ENCODE measurements around the gene CS. TPM values are rescaled to one million over a fixed set of nuclear protein-coding genes. Genes with fewer than 3 reads are reported as not detected.

CS gene
- total and polyA plus RNA-seq, 2 of the 4 experiments (the other 2 are of a cell fraction), result 139 to 146 TPM

DNA sequence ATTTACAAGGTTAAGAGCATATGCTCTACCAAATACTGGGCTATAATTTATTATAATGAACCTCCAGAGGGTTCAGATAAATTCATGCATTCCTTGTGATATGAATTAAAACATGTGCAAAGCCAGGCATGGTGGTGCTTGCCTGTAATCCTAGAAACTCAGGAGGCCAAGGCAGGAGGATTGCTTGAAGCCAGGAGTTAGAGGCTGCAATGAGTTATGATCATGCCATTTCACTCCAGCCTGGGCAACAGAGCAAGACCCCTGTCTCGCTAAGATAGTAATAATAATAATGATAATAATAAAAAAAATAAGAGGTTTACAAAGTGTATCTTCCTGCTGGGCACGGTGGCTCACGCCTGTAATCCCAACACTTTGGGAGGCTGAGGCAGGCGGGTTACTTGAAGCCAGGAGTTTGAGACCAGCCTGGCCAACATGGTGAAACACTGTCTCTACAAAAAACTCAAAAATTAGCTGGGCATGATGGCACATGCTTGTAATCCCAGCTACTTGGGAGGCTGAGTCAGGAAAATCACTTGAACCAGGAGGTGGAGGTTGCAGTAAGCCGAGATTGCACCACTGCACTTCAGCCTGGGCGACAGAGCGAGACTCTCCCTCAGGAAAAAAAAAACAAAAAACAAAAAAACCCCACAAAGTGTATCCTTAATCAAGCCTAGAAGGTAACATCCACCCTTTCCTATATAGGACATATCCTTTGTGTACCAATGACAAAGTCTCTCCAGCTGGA is 7.3 kb upstream of the CS start:
- Histone ChIP-seq H3K9me1 (ENCODE audit: insufficient read depth, low read length) (no peaks in the 10 kb centered on the region), H3K27ac (ENCODE audit: insufficient read depth, low read length) (no peak overlapping the region), H3K36me3 (ENCODE audit: control insufficient read depth, insufficient read depth, low read length) (peaks cover 35% of the 10 kb centered on the region), H3K27me3 (ENCODE audit: control insufficient read depth, insufficient read depth, low read length) (no peaks in the 10 kb centered on the region), H3K9me3 (ENCODE audit: control insufficient read depth, insufficient read depth, low read length) (no peaks in the 10 kb centered on the region), H3K23ac (ENCODE audit: low read depth, low read length) (no peak overlapping the region), H3K4ac (ENCODE audit: low read depth, low read length) (no peak overlapping the region), H2BK20ac (ENCODE audit: low read depth, low read length) (no peak overlapping the region), H2AK5ac (ENCODE audit: low read depth, low read length) (no peak overlapping the region), H4K91ac (ENCODE audit: insufficient read depth, low read depth, low read length) (no peak overlapping the region), H2BK120ac (ENCODE audit: low read depth, low read length) (no peak overlapping the region), H3K4me2 (ENCODE audit: low read depth, low read length) (no peak overlapping the region), H3K4me3 (ENCODE audit: insufficient read depth, low read depth, low read length) (no peak overlapping the region), H3K18ac (ENCODE audit: low read depth, low read length) (no peak overlapping the region), H2AK9ac (replicated peaks; ENCODE audit: low read depth, low read length, poor library complexity) (no peak overlapping the region), H2BK5ac (ENCODE audit: low read depth, low read length, poor library complexity, severe bottlenecking) (no peak overlapping the region), H2BK15ac (ENCODE audit: low read depth, low read length) (no peak overlapping the region), H3K56ac (ENCODE audit: extremely low read depth, insufficient read depth, low read length) (no peak overlapping the region), H4K8ac (ENCODE audit: low read depth in 2 of 2, low read length in 2 of 2) (no peak overlapping the region), H3K4me1 (ENCODE audit: control insufficient read depth, insufficient read depth, low read length) (no peaks in the 10 kb centered on the region), H4K20me1 (ENCODE audit: insufficient read depth, low read length) (no peaks in the 10 kb centered on the region), H3K79me1 (ENCODE audit: low read depth in 1 of 2, low read length in 2 of 2) (peaks cover 5 to 13% of the 10 kb centered on the region in 2 experiments), H4K5ac (ENCODE audit: low read depth, low read length) (no peak overlapping the region), H2AFZ (replicated peaks; ENCODE audit: low read length, poor library complexity) (no peak overlapping the region), H3K9ac (ENCODE audit: low read depth, low read length) (no peak overlapping the region), H3K14ac (replicated peaks; ENCODE audit: low read depth, low read length) (no peak overlapping the region)
- in situ Hi-C loops (cut with MboI; ENCODE audit: low sequenced_read_pairs) (no loop called here), dilution Hi-C loops (cut with HindIII; ENCODE audit: low sequenced_read_pairs, unreplicated experiment) (no loop called here), intact Hi-C loops (cut with micrococcal nuclease) (no loop called here)
- ChIA-PET POLR2A (ENCODE audit: unreplicated experiment) (no interaction called here), CTCF (interaction anchor here (0.5 kb wide), 1 partner anchor 16 kb away, joined by 4 read pairs; no protein-coding TSS in a partner anchor)
- no peak for ATAC-seq (ENCODE audit: low read depth)
- TF ChIP-seq MAFK (IDR thresholded peaks at IDR 0.05; ENCODE audit: low read depth, low read length) (no peak), SMC3 (IDR thresholded peaks at IDR 0.05; ENCODE audit: low read depth, low read length) (no peak), NFE2L2 (IDR thresholded peaks at IDR 0.05; ENCODE audit: low read depth, low read length) (no peak), BHLHE40 (IDR thresholded peaks at IDR 0.05; ENCODE audit: low read depth, low read length) (no peak), MAZ (IDR thresholded peaks at IDR 0.05; ENCODE audit: borderline replicate concordance, low read depth, low read length) (no peak), CEBPB (IDR thresholded peaks at IDR 0.05; ENCODE audit: low read depth, low read length) (no peak)
- TF ChIP-seq, protein P1, sequence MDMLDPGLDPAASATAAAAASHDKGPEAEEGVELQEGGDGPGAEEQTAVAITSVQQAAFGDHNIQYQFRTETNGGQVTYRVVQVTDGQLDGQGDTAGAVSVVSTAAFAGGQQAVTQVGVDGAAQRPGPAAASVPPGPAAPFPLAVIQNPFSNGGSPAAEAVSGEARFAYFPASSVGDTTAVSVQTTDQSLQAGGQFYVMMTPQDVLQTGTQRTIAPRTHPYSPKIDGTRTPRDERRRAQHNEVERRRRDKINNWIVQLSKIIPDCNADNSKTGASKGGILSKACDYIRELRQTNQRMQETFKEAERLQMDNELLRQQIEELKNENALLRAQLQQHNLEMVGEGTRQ (IDR thresholded peaks at IDR 0.05; ENCODE audit: low read depth, low read length), result no peak
- TF ChIP-seq, protein P2, sequence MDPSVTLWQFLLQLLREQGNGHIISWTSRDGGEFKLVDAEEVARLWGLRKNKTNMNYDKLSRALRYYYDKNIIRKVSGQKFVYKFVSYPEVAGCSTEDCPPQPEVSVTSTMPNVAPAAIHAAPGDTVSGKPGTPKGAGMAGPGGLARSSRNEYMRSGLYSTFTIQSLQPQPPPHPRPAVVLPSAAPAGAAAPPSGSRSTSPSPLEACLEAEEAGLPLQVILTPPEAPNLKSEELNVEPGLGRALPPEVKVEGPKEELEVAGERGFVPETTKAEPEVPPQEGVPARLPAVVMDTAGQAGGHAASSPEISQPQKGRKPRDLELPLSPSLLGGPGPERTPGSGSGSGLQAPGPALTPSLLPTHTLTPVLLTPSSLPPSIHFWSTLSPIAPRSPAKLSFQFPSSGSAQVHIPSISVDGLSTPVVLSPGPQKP (IDR thresholded peaks at IDR 0.05; ENCODE audit: borderline replicate concordance, low read depth, low read length), result no peak
- WGBS, 2 experiments (ENCODE audit: extremely low coverage in 2 of 2, insufficient read length in 1 of 2), result 94% methylated on average over 3 of the region's 7 CpGs; no CpG with 5 or more reads in 1 of the 2 experiments
- no TSS peak for BruUV-seq (replicated peaks)
- no peak for DNase-seq
